GM19328 (cell line): ENCODE measurements around the gene ST6GALNAC6.
"Not testable (repeated sequence)": the region's sequence is repeated elsewhere in the genome, so short reads cannot be mapped to it uniquely, and the experiment has no call there.

ENCODE experiments used
- ATAC-seq: cut with Tn5 transposase; IDR thresholded peaks from one replicate; pipeline ENCODE4 v1.9.1; 2021; ENCODE audit warnings: mild to moderate bottlenecking, moderate library complexity; ENCODE audit not compliant: unreplicated experiment

Gene ST6GALNAC6

DNA sequence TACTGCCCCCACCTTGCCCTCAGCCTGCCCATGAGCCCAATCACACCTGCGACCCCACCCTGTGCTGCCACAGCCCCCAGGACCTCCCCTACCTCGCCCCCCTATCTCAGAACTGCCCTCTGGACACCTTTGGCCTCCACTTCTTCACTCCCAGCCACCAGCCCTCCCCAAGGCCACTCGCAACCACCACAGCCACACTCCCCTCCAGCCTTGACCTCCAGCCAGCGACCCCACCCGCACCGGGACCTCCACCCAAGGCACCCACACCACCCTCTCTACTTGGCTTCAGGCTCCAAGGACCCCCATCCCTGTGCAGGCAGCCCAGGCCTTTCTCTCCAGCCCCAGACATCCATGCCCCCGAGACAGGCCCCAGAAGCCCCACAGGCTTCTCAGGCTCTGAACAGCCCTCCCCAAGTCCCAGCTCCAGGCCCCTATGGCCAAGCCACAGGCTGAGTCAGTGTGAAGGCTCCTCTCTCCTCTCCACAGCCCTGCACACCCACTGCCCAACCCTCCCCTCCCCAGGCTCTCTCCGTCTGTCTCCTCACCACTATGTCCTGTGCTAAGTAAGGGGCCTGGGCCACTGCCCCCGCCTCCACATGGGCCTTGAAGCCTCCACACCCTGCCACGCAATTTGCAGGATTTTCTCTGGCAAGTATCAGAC is 24.0 kb downstream of the ST6GALNAC6 start:
- ATAC-seq, result no peak

- ATAC-seq, result no peak
Measured at GRCh38 chr9:127874301-127875221, 24.8 kb downstream of the ST6GALNAC6 start.

DNA sequence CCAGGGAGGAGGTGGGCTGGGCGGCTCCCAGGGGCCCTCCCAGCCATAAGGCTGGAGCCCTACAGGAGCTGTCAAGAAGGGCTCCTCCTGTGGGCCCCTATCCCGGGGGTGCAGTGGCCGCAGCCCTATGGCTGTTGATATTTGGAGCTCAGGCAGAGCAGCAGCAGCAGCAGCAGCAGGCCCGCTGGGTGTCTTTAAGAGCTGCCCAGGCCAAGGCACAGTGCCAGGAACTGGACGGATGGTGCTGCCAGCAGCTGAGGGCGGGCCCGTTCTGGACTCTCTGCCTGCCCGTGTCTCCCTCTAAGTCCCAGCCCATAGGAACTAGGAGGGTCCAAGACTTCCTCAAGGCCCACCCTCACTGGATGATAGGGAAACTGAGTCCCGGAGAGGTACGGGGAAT is 25.5 kb downstream of the ST6GALNAC6 start:
- ATAC-seq, result no peak

DNA sequence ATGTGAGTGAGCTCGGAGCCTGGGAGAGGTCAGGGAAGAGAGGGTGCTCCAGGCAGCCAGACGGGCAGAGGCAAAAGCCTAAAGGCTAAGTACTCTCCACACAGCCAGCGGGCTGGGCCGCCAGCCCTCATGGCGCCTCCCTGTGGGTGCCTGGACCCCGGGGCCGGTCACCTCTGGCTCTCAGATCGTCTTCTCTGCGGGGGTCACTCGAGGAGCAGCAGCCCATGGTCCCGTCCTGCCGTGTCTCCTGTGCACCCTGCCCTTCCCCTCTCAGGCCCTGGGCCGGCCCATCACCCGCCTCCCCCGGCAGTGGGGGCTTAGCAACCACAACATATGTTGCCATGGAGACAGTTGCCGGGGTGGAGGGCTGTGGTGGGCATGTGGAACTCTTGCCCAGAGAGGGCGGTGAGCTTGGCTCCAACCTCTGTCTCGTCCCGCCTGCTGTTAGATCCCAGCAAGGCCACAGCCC is 26.1 kb downstream of the ST6GALNAC6 start:
- no peak for ATAC-seq

GRCh38 chr9:127872369-127873222 is 26.8 kb downstream of the ST6GALNAC6 start:
- ATAC-seq, result no peak

- no peak for ATAC-seq
Measured at GRCh38 chr9:127871531-127871930, 27.9 kb downstream of the ST6GALNAC6 start.

DNA sequence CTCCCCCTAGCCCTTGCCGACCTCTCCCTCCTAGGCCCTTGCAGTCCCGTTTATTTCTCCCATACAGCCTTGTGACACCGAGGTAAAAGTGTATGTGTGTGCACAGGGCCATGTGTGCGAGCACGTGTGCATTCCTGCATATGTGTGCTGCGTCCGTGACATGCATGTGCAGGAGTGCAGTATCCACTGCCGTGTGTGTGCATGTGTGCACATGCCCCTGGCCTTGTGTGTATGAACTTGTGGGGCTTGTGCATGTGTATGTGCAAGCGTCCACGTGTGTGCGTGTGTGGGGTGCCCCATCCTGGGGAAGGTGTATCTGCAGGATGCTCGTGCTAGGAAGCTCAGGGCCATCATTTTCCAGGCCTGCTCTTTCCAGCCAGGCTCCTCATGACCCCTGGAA is 28.5 kb downstream of the ST6GALNAC6 start:
- ATAC-seq, result no peak

DNA sequence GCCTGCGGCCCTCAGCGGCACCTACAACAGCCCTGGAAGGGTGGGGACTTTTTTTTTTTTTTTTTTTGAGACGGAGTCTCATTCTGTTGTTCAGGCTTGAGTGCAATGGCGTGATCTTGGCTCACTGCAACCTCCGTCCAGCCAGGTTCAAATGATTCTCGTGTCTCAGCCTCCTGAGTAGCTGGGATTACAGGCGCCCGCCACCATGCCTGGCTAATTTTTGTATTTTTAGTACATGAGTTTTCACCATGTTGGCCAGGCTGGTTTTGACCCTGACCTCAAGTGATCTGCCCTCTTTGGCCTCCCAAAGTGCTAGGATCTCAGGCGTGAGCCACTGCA is 29.3 kb downstream of the ST6GALNAC6 start:
- not testable (repeated sequence) for ATAC-seq

GRCh38 chr9:127869310-127870152 is 29.9 kb downstream of the ST6GALNAC6 start:
- ATAC-seq, result no peak

DNA sequence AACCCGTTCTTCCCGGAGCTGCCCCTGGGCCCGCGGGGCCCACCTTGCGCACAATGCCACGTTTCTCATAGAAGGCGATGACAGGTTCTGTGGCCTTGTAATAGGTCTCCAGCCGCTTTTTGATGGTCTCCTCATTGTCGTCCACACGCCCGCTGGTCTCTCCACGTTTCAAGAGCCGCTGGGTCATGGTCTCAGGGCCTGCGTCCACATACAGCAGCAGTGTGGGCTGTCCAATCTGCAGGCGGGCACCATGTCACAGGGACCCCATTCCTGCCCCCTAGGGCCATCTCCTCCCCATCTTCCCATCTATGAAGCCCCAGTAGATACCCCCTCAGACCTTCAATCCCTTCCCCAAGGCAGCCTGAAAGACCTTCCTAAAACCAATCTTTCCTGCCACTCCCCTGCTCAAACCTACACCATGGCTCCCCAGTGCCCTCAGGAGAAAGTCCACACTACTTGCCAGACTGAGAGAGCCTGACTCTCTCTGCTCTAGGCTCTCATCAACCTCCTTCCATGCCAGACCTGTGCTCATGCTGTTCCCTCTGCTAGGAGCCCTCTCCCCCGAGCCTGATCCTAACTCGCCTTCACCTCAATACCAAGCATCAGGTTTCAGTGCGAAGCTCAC is 31.0 kb downstream of the ST6GALNAC6 start:
- ATAC-seq, result no peak

DNA sequence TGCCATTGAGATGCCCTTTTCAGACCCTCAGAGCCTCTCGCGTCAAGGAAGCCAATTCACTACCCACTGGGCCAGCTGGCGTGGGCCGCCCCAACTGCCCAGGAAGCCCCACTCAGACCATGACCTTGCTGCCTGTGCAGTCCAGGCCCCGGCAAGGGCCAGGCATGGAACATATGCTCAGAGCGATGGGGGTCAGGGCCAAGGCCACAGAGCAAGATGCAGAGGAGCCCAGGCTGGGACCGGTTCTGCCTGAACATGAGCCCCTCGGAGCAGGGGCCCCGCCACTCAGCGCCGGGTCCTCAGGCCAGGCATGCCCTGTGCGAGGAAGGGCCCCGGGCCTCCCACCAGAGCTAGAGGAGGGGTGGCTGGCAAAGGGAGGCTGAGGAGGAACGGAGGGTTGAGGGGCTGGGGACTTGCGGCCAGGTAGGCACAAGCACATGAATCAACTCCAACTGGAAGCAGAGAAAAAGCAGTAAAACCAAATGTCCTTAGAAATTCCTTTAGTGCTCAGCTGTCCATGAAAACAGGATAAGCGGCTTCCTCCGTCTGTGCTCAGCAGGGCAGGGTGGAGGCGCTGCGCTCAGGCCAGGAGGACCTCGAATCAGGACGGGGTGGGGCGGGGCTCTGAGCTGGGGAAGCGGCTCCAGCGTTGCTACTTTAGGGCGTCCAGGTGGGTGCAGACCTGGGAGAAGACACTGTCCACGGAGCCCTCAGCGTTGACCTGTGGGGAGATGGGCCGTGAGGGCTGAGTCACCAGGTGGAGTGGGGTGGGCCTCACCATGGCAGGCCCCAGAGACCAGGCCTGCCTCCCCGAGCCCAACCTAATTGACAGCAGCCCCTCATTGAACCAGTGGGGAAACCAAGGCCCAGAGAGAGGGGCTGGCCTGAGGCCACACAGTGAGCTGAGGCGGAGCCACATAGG is 31.8 kb downstream of the ST6GALNAC6 start:
- ATAC-seq, result no peak

DNA sequence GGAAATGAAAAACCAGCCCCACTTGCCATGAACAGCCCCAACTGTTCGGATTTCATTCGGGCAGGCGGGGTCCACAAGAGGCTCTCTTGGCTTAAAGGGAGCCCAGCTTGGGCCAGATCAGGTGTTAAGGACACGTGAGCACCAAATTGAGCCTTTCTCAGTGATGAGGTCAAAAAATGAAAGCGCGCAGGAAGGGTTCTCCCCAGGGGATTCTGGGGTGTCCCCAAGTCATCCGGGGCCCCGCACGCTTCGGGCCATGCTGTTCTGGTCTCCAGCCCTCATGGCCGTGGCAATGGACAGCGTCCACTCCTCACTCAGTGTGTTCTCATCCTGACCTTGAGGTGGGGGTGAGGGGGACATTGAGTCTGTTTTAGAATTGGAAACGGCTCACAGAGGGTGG is 32.9 kb downstream of the ST6GALNAC6 start:
- no peak for ATAC-seq

- no peak for ATAC-seq
Measured at GRCh38 chr9:127865645-127866464, 33.5 kb downstream of the ST6GALNAC6 start.

DNA sequence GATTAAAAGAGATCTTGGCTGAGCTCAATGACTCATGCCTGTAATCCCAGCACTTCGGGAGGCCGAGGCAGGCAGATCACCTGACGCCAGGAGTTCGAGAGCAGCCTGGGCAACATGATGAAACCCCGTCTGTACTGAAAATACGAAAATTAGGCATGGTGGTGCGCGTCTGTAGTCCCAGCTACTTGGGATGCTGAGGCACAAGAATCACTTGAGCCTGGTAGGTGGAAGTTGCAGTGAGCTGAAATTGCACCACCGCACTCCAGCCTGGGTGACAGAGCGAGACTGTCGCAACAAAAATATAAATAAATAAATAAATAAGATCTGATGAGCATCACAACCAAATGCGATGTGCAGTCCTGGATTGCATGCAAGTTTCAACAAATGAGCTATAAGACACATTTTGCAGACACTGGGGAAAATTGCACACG is 36.2 kb downstream of the ST6GALNAC6 start:
- no peak for ATAC-seq

- no peak for ATAC-seq
Measured at GRCh38 chr9:127862075-127863011, 37.1 kb downstream of the ST6GALNAC6 start.

- ATAC-seq, result no peak
Measured at GRCh38 chr9:127860779-127861178, 38.6 kb downstream of the ST6GALNAC6 start.

GRCh38 chr9:127860260-127860659 is 39.1 kb downstream of the ST6GALNAC6 start:
- ATAC-seq, result no peak
